Measurements from ENCODE around the gene LRRFIP1. TPM values are rescaled to one million over a fixed set of nuclear protein-coding genes. Genes with fewer than 3 reads are reported as not detected.

Gene LRRFIP1
- total and polyA plus RNA-seq, 2 of the 13 experiments (the other 11 are each of a cell fraction or from before 2014, with no cell fraction given) = 15.9 to 40.5 TPM

DNA sequence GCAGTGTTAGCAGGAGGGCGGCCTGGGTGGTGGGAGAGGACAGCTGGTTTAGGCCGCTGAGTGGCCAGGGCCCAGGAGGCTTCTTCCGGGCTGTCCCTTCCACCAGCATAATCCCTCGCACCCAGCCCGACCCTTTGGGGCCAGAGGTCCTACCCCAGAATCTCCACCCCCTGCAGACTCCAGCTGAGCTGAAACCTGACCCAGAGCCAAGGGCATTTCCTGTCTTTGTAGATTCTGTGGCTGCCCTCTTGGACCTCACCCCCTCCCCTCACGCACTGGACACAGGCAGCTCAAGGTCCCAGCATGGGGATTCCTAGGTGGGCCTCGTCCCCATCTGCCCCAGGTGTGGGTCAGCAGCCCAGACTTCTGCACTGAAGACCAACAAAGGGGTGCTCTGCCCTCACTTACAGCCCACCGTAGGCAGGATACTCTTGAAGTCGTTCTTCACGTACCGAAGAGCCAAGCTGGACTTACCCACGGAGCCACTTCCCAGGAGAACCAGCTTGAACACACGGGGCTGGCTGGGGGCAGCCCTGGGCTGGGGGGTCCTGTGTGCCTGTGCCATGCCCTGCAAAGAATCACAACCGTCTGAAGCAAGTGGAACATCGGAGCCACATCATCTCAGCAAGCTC is 41.7 kb upstream of the LRRFIP1 start (continued):
- TF ChIP-seq, protein P1, sequence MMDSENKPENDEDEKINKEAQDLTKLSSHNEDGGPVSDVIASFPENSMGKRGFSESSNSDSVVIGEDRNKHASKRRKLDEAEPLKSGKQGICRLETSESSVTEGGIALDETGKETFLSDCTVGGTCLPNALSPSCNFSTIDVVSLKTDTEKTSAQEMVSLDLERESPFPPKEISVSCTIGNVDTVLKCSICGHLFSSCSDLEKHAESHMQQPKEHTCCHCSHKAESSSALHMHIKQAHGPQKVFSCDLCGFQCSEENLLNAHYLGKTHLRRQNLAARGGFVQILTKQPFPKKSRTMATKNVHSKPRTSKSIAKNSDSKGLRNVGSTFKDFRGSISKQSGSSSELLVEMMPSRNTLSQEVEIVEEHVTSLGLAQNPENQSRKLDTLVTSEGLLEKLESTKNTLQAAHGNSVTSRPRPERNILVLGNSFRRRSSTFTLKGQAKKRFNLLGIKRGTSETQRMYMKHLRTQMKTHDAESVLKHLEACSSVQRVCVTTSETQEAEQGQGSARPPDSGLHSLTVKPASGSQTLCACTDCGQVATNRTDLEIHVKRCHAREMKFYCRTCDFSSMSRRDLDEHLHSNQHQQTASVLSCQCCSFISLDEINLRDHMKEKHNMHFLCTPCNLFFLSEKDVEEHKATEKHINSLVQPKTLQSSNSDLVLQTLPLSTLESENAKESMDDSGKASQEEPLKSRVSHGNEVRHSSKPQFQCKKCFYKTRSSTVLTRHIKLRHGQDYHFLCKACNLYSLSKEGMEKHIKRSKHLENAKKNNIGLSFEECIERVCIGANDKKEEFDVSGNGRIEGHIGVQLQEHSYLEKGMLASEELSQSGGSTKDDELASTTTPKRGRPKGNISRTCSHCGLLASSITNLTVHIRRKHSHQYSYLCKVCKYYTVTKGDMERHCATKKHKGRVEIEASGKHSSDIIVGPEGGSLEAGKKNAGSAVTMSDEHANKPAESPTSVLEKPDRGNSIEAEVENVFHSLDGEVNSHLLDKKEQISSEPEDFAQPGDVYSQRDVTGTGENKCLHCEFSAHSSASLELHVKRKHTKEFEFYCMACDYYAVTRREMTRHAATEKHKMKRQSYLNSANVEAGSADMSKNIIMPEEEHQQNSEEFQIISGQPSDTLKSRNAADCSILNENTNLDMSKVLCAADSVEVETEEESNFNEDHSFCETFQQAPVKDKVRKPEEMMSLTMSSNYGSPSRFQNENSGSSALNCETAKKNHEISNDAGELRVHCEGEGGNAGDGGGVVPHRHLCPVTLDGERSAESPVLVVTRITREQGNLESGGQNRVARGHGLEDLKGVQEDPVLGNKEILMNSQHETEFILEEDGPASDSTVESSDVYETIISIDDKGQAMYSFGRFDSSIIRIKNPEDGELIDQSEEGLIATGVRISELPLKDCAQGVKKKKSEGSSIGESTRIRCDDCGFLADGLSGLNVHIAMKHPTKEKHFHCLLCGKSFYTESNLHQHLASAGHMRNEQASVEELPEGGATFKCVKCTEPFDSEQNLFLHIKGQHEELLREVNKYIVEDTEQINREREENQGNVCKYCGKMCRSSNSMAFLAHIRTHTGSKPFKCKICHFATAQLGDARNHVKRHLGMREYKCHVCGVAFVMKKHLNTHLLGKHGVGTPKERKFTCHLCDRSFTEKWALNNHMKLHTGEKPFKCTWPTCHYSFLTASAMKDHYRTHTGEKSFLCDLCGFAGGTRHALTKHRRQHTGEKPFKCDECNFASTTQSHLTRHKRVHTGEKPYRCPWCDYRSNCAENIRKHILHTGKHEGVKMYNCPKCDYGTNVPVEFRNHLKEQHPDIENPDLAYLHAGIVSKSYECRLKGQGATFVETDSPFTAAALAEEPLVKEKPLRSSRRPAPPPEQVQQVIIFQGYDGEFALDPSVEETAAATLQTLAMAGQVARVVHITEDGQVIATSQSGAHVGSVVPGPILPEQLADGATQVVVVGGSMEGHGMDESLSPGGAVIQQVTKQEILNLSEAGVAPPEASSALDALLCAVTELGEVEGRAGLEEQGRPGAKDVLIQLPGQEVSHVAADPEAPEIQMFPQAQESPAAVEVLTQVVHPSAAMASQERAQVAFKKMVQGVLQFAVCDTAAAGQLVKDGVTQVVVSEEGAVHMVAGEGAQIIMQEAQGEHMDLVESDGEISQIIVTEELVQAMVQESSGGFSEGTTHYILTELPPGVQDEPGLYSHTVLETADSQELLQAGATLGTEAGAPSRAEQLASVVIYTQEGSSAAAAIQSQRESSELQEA (CRISPR knock-in tag; IDR thresholded peaks at IDR 0.05; ENCODE audit: not compliant biosample characterization) = peak; percentile 76
- TF ChIP-seq ZNF335 (CRISPR knock-in tag; IDR thresholded peaks at IDR 0.05) (no peak), ZNF317 (CRISPR knock-in tag; IDR thresholded peaks at IDR 0.05) (peak; percentile 89), ZNF136 (CRISPR knock-in tag; IDR thresholded peaks at IDR 0.05; ENCODE audit: low read depth) (0 out of 2 replicates have a peak, but pooled peaks have one; percentile 89), MAFG (CRISPR knock-in tag; IDR thresholded peaks at IDR 0.05) (no peak), SMAD3 (CRISPR knock-in tag; IDR thresholded peaks at IDR 0.05) (peak; percentile 89), ZNF20 (CRISPR knock-in tag; IDR thresholded peaks at IDR 0.05) (no peak), ZSCAN31 (CRISPR knock-in tag; IDR thresholded peaks at IDR 0.05; ENCODE audit: low read depth) (peak; percentile 98), ATAD3A (CRISPR knock-in tag; IDR thresholded peaks at IDR 0.05) (no peak)
- TF ChIP-seq, protein P2, sequence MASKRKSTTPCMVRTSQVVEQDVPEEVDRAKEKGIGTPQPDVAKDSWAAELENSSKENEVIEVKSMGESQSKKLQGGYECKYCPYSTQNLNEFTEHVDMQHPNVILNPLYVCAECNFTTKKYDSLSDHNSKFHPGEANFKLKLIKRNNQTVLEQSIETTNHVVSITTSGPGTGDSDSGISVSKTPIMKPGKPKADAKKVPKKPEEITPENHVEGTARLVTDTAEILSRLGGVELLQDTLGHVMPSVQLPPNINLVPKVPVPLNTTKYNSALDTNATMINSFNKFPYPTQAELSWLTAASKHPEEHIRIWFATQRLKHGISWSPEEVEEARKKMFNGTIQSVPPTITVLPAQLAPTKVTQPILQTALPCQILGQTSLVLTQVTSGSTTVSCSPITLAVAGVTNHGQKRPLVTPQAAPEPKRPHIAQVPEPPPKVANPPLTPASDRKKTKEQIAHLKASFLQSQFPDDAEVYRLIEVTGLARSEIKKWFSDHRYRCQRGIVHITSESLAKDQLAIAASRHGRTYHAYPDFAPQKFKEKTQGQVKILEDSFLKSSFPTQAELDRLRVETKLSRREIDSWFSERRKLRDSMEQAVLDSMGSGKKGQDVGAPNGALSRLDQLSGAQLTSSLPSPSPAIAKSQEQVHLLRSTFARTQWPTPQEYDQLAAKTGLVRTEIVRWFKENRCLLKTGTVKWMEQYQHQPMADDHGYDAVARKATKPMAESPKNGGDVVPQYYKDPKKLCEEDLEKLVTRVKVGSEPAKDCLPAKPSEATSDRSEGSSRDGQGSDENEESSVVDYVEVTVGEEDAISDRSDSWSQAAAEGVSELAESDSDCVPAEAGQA (IDR thresholded peaks at IDR 0.05; ENCODE audit: low read depth) = no peak
- TF ChIP-seq, protein P2 (CRISPR knock-in tag; IDR thresholded peaks at IDR 0.05; ENCODE audit: borderline replicate concordance) = no peak
- TF ChIP-seq, protein P3, sequence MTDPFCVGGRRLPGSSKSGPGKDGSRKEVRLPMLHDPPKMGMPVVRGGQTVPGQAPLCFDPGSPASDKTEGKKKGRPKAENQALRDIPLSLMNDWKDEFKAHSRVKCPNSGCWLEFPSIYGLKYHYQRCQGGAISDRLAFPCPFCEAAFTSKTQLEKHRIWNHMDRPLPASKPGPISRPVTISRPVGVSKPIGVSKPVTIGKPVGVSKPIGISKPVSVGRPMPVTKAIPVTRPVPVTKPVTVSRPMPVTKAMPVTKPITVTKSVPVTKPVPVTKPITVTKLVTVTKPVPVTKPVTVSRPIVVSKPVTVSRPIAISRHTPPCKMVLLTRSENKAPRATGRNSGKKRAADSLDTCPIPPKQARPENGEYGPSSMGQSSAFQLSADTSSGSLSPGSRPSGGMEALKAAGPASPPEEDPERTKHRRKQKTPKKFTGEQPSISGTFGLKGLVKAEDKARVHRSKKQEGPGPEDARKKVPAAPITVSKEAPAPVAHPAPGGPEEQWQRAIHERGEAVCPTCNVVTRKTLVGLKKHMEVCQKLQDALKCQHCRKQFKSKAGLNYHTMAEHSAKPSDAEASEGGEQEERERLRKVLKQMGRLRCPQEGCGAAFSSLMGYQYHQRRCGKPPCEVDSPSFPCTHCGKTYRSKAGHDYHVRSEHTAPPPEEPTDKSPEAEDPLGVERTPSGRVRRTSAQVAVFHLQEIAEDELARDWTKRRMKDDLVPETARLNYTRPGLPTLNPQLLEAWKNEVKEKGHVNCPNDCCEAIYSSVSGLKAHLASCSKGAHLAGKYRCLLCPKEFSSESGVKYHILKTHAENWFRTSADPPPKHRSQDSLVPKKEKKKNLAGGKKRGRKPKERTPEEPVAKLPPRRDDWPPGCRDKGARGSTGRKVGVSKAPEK (CRISPR knock-in tag; IDR thresholded peaks at IDR 0.05; ENCODE audit: borderline replicate concordance) = 0 out of 2 replicates have a peak, but pooled peaks have one; percentile 11

All from HepG2 (cell line).